Duodenal mucosa (tissue), 2 donors: ENCODE results near the gene PWWP2A.

Experiments
- H3K27ac ChIP-seq: one replicate; pipeline ENCODE4 v1.7.0; 2013; ENCODE audit warnings: low read depth, low read length
- H3K27me3 ChIP-seq, 2 donors: one replicate each; pipeline ENCODE4 v1.7.0; 2013; ENCODE audit warnings: low read length in 2 of 2, control low read depth in 1 of 2; ENCODE audit not compliant: insufficient read depth in 2 of 2, control insufficient read depth in 1 of 2
- H3K36me3 ChIP-seq, 2 donors: one replicate each; pipeline ENCODE4 v1.7.0; 2013; ENCODE audit warnings: low read length in 2 of 2, control low read depth in 1 of 2; ENCODE audit not compliant: insufficient read depth in 2 of 2, control insufficient read depth in 1 of 2
- H3K4me1 ChIP-seq, 2 donors: one replicate each; pipeline ENCODE4 v1.7.0; 2013; ENCODE audit warnings: low read length in 2 of 2, control low read depth in 1 of 2; ENCODE audit not compliant: insufficient read depth in 2 of 2, control insufficient read depth in 1 of 2
- H3K4me3 ChIP-seq, 2 donors: one replicate each; pipeline ENCODE4 v1.7.0; 2013; ENCODE audit warnings: low read length in 2 of 2, low read depth in 1 of 2
- H3K9ac ChIP-seq, 2 donors: one replicate each; pipeline ENCODE4 v1.7.0; 2013; ENCODE audit warnings: low read length in 2 of 2, low read depth in 1 of 2
- H3K9me3 ChIP-seq, 2 donors: one replicate each; pipeline ENCODE4 v1.7.0; 2013; ENCODE audit warnings: low read length in 2 of 2, control low read depth in 1 of 2; ENCODE audit not compliant: control insufficient read depth in 1 of 2

PWWP2A gene

GRCh38 chr5:160133071-160133917, 14.0 kb upstream of the PWWP2A start:
- Histone ChIP-seq H3K9me3 (no peaks in the 10 kb centered on the region), H3K4me3 (peak overlapping the region in 1 of 2 donors; percentile 11), H3K27ac (no peak overlapping the region), H3K36me3 (no peaks in the 10 kb centered on the region), H3K4me1 (no peaks in the 10 kb centered on the region), H3K27me3 (no peaks in the 10 kb centered on the region), H3K9ac (no peak overlapping the region)

GRCh38 chr5:160129841-160130240, 10.6 kb upstream of the PWWP2A start:
- no peaks in the 10 kb centered on the region for H3K36me3 ChIP-seq
- H3K27ac ChIP-seq, result no peak overlapping the region
- H3K9ac ChIP-seq, result no peak overlapping the region
- no peaks in the 10 kb centered on the region for H3K27me3 ChIP-seq
- H3K9me3 ChIP-seq, result no peaks in the 10 kb centered on the region
- H3K4me1 ChIP-seq, result no peaks in the 10 kb centered on the region
- H3K4me3 ChIP-seq, result no peak overlapping the region

GRCh38 chr5:160128632-160129031, 9.4 kb upstream of the PWWP2A start:
- no peak overlapping the region for H3K4me3 ChIP-seq
- no peak overlapping the region for H3K9ac ChIP-seq
- H3K27me3 ChIP-seq, result no peaks in the 10 kb centered on the region
- H3K36me3 ChIP-seq, result no peaks in the 10 kb centered on the region
- H3K4me1 ChIP-seq, result no peaks in the 10 kb centered on the region
- no peak overlapping the region for H3K27ac ChIP-seq
- no peaks in the 10 kb centered on the region for H3K9me3 ChIP-seq

- no peaks in the 10 kb centered on the region for H3K27me3 ChIP-seq
- H3K36me3 ChIP-seq, result peaks cover 0 to 19% of the 10 kb centered on the region in 2 donors
- H3K9me3 ChIP-seq, result no peaks in the 10 kb centered on the region
- peaks cover 6 to 13% of the 10 kb centered on the region in 2 donors for H3K4me1 ChIP-seq
- peak overlapping the region in 1 of 2 donors; percentile 44 for H3K4me3 ChIP-seq
- no peak overlapping the region for H3K9ac ChIP-seq
- H3K27ac ChIP-seq, result no peak overlapping the region
Observed at GRCh38 chr5:160119905-160120266, 636 bp upstream of the PWWP2A start.

- peaks cover 6 to 13% of the 10 kb centered on the region in 2 donors for H3K4me1 ChIP-seq
- H3K4me3 ChIP-seq, result peak overlapping the region; percentile 87 to 89
- no peaks in the 10 kb centered on the region for H3K9me3 ChIP-seq
- peak overlapping the region; percentile 74 to 89 for H3K9ac ChIP-seq
- no peaks in the 10 kb centered on the region for H3K27me3 ChIP-seq
- peak overlapping the region; percentile 89 for H3K27ac ChIP-seq
- H3K36me3 ChIP-seq, result peaks cover 0 to 25% of the 10 kb centered on the region in 2 donors
Observed at GRCh38 chr5:160118349-160119141, 705 bp downstream of the PWWP2A start.

DNA sequence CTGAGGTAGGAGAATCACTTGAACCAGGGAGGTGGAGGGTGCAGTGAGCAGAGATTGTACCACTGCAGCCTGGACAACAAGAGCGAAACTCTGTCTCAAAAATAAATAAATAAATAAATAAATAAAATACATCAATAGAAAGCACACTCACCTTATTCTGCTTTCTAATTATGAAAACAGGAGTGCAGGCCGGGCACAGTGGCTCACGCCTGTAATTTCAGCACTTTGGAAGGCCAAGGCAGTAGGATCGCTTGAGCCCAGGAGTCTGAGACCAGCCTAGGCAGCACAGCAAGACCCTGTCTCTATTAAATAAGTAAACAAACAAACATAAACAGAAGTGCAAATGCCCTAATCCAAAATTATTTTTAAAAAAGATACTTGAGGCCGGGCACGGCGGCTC, 2.3 kb downstream of the PWWP2A start:
- Histone ChIP-seq H3K9ac (no peak overlapping the region), H3K27me3 (no peaks in the 10 kb centered on the region), H3K36me3 (peaks cover 0 to 37% of the 10 kb centered on the region in 2 donors), H3K27ac (no peak overlapping the region), H3K4me3 (no peak overlapping the region), H3K9me3 (no peaks in the 10 kb centered on the region), H3K4me1 (peaks cover 6 to 13% of the 10 kb centered on the region in 2 donors)

GRCh38 chr5:160108124-160108523, 11.1 kb downstream of the PWWP2A start:
- H3K27ac ChIP-seq, result no peak overlapping the region
- H3K9ac ChIP-seq, result no peak overlapping the region
- H3K4me1 ChIP-seq, result peaks cover 0 to 8% of the 10 kb centered on the region in 2 donors
- no peak overlapping the region for H3K4me3 ChIP-seq
- peaks cover 5 to 22% of the 10 kb centered on the region in 2 donors for H3K36me3 ChIP-seq
- no peaks in the 10 kb centered on the region for H3K9me3 ChIP-seq
- H3K27me3 ChIP-seq, result no peaks in the 10 kb centered on the region

- Histone ChIP-seq H3K4me3 (no peak overlapping the region), H3K27me3 (no peaks in the 10 kb centered on the region), H3K4me1 (peaks cover 0 to 8% of the 10 kb centered on the region in 2 donors), H3K36me3 (peaks cover 5 to 14% of the 10 kb centered on the region in 2 donors), H3K27ac (no peak overlapping the region), H3K9ac (no peak overlapping the region), H3K9me3 (no peaks in the 10 kb centered on the region)
Observed at GRCh38 chr5:160105686-160106360, 13.4 kb downstream of the PWWP2A start.

- Histone ChIP-seq H3K9me3 (no peaks in the 10 kb centered on the region), H3K4me3 (no peak overlapping the region), H3K36me3 (peaks cover 4 to 16% of the 10 kb centered on the region in 2 donors), H3K27me3 (no peaks in the 10 kb centered on the region), H3K9ac (no peak overlapping the region), H3K27ac (no peak overlapping the region), H3K4me1 (no peaks in the 10 kb centered on the region)
Observed at GRCh38 chr5:160097991-160098390, 21.3 kb downstream of the PWWP2A start.

DNA sequence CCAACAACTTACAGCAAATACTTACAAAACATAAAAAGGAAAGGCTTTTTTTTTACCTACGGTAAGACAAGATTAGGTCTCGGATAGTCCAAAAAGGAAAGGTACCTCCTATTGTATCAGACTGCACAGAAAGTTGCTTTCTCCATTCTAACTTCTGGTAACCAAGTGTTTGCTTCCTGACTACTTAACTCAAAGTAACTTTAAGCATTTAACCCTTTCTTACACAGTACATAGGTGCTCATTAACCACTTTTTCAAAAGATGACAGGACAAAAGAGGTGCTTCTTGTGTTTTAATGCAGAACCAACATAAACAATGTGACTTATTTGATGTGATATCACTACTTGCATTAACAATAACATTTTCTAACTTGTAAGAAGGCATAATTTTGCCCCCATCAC, 23.1 kb downstream of the PWWP2A start:
- Histone ChIP-seq H3K9ac (no peak overlapping the region), H3K4me3 (no peak overlapping the region), H3K9me3 (no peaks in the 10 kb centered on the region), H3K27ac (no peak overlapping the region), H3K36me3 (peaks cover 11 to 26% of the 10 kb centered on the region in 2 donors), H3K27me3 (no peaks in the 10 kb centered on the region), H3K4me1 (no peaks in the 10 kb centered on the region)
